ENCODE measurements around the gene FRMPD1.

Gene FRMPD1

DNA sequence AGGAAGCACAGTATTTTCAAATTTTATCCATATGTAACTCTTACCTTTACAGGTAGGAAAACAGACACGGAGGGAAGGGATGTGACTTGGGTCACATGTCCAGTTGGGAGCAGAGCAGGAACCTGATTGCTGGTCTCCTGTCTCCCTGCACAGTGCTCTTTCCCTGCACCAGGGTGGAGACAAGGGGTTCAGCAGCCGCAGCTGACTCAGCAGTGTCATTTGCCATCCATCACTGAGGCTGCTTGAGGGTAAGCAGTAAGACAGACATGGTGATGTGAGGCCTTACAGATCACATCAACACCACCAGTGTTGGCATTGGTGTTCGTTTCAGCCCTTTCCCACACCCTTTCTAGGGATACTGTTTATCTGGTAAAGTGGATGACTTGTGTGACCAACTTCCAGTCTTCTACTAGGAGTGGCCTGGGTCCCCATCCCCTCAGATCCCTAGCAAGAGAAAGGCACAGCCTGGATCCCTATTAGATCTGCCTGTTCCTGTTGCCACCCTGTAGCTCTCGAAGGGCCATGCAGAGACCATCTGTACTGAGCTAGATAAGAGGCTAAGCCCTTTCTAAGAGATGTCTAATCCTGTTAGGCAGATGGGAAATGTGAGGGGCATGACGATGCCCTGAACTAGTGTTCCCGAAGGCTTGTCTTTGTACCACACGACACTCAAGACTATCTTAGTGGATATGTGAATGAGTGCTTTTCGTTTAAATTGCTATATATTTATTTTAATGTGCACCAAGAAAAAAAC lies 29.1 kb downstream of the FRMPD1 start:
- DNase-seq, result no peak

- DNase-seq, result no peak
Observed at GRCh38 chr9:37682951-37683350, 32.2 kb downstream of the FRMPD1 start.

DNA sequence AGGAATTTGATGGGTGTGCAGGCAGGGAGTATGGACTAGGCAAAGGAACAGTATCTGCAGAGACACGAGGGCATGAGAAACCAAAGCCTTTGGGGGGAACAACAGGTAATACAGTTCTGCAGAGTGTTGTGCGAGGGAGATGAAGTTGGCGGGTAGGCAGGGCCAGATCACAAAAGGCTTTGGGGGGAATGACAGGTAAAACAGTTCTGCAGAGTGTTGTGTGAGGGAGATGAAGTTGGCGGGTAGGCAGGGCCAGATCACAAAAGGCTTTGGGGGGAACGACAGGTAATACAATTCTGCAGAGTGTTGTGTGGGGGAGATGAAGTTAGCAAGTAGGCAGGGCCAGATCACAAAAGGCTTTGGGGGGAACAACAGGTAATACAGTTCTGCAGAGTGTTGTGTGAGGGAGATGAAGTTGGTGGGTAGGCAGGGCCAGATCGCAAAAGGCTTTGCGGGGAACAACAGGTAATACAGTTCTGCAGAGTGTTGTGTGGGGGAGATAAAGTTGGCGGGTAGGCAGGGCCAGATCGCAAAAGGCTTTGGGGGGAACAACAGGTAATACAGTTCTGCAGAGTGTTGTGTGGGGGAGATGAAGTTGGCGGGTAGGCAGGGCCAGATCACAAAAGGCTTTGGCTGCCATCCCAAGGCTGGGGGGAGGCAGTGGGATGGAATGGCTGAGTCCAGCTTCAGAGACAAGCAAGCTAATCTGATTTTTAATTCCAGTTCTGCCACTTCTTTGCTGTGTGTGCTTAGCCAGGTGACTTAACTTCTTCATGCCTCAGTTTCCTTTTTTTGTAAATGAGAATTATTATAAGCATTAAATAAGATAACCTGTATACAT lies 33.0 kb downstream of the FRMPD1 start:
- DNase-seq, result no peak

DNA sequence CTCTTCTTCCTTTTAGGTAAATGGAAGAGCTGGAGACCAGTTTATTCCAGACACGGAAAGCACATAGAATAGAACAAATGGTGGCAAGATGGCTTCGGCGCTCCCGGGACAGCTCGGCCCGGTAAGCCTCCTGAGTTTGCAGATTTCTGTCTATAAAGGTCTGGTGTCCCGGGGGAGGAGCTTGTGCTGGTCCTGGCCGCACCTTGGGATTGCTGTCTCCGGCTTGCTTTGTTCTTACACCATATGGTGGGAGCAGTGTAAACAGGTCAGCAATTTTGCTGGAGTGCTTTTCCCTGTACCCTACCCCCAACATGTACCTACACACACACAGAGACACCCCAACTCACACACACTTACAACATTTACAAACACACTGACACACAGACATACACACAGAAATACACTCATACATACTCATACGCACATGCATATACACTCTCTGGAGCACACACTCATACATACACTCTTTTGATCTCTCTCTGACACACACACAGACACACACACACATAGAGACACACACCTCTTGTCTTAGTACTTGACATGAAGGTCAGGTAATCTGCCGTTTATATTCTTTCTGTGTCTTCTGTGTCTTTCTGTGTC lies 42.0 kb downstream of the FRMPD1 start:
- DNase-seq, result no peak

DNA sequence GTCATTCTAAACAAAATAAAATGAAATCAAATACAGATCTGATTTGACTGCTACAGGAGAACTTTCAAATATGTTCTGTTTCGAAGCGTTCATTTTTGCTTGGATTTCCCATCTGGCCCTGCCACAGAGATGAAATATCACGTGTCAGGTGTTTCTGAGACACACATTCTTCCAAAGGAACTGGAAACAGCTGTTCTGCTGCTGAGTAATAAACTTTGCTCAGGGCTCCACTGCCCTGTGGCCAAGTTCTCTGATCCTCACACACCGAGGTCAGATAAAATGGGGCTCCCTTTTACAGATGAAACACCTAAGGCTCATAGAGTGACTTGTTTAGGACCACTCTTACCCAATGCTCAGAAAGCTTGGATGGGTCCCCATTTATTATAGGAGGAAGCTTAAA lies 42.5 kb downstream of the FRMPD1 start:
- no peak for DNase-seq

GRCh38 chr9:37694355-37694754 lies 43.6 kb downstream of the FRMPD1 start:
- DNase-seq, result no peak

- DNase-seq, result no peak
Observed at GRCh38 chr9:37696528-37696927, 45.8 kb downstream of the FRMPD1 start.

- DNase-seq, result no peak
Observed at GRCh38 chr9:37700131-37700530, 49.4 kb downstream of the FRMPD1 start.

DNA sequence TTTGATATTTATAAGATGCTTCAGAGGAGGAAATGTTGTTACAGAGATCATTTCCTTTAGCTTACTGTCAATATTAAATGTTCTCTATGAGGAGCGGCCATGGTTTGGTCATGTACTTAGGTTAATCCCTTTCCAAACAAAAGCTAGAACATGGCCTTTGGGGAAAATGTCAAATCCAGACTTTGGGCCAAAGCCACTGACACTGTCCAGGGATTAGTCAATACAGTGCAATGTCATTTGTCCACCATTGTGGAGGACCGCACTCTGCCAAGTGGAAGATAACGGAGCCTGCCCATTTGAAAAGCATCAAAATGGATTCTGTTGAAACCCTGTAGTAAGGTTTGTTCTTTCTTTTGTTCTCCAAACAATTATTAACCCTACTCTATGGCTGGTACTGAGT lies 50.1 kb downstream of the FRMPD1 start:
- DNase-seq, result no peak

DNA sequence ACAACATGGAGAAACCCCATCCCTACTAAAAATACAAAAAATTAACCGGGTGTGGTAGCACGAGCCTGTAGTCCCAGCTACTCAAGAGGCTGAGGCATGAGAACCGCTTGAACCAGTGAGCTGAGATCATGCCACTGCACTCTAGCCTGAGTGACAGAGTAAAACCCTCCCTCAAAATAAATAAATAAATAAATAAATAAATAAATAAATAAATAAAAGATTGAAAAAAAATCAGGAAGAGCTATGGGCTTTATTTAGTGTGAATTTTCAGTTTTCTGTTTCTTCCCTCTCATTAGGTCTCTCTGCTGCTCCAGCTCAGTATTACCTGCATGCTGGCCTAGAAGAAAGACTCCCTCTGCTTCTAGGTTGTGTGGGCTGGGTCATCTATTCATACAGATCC lies 55.0 kb downstream of the FRMPD1 start:
- no peak for DNase-seq

GRCh38 chr9:37706290-37706689 lies 55.5 kb downstream of the FRMPD1 start:
- no peak for DNase-seq

GRCh38 chr9:37707748-37708147 lies 57.0 kb downstream of the FRMPD1 start:
- DNase-seq, result no peak

- DNase-seq, result no peak
Observed at GRCh38 chr9:37710046-37710445, 59.3 kb downstream of the FRMPD1 start.

DNA sequence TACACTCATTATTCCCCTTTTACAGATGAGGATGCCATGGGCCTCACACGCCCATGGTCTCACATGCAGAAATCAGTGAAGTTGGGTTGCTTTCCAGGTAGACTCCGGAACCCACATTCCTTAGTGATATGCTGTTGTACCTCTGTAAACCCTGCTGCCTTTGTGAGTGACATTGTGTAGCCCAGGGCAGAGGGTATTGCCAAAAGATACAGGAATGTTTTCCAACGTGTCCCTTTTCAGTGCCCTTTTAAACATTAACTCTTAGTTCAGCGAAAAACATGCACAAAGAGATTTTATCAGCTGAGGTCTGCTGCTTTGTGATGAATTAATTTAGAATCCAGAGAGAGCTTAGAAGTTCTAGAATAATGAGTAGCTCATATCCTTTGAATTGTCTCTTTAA lies 64.5 kb downstream of the FRMPD1 start:
- no peak for DNase-seq

DNA sequence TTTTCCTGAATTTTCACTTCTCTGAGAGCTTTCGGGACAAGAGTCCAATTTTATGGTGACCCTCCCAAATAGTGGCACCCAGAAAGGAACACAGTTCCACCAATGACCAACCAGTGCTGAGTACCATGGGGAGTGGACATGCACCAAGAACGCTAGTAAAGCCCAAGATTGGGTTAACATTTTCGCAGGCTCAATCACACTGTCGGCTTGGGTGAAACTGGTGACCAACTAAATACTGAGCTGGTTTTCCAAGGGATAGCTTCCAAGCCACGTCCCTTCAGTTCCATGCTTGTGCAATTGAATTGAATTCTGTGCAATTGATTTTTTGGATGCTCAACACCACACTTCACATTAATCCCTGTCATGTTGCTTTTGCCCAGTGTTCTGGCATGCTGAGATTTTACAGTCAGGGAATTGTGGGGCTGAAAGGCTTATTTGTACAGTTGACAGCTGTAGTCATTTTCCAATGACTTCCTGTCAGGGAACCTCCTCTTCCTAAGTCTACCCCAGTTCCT lies 65.3 kb downstream of the FRMPD1 start:
- no peak for DNase-seq

- no peak for DNase-seq
Observed at GRCh38 chr9:37719526-37719925, 68.8 kb downstream of the FRMPD1 start.

GRCh38 chr9:37727013-37727412 lies 76.3 kb downstream of the FRMPD1 start:
- no peak for DNase-seq

- DNase-seq, result no peak
Observed at GRCh38 chr9:37729499-37729898, 78.7 kb downstream of the FRMPD1 start.

DNA sequence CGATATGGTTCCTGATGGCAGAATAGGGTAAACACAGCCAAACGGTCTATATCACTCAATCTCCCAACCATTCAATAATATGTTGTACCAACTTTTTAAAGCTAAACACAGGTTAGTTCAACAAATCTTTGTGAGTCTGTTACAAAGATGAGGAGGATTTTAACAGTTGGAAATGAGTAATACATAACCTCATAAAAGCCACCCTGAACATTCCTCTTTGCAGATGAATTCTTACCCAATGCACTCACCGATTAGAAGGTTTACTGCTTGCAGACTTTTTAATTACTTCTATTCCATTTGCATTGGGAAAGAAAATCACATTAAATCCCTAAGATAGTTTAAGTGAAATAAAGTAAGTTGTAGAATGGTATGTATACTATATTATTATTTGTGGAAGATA lies 79.5 kb downstream of the FRMPD1 start:
- DNase-seq, result no peak

DNA sequence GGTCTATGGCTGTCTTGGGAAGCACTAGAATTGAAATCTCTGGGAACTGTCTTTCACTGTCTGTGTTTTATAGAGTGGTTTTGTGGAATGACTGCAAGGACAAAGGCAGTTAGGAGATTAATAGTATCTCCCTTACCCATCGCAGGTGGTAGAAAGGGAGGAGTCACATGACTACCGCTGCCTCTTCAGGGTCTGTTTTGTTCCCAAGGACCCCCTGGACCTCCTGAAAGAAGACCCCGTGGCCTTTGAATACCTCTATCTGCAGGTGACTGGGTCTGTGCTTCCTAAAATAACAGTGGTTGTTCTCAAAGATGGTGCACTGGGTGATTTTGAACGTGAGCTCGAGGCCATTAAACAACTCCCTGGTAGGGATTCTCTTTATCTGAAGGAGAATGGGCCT lies 80.1 kb downstream of the FRMPD1 start:
- no peak for DNase-seq

DNA sequence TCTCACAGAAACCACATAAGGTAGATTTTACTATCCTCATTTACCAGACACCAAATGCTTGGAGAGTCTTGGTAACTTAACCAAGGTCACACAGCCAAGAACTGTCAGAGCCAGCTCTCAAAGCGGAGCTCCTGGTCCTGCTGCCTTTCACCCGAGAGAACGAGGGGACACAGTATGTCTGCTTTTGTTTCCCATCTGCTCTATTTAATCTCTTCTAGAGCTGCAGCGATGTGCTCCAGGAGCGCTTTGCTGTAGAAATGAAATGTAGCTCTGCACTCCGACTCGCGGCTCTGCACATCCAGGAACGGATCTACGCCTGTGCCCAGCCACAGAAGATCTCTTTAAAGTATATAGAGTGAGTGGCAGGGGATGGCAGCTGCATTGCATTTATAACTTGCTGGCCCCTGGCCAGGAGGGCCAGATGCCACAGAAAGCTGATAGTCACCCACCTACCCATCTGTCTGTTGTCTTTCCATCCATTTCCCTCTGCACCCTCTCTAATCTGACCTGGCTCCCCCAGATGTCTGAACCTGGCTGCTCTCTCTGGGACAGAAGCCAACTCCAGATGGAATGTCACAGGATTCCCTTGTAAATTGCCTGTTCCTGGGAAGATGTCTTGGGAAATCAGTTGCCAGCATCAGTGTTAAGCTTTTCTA lies 81.5 kb downstream of the FRMPD1 start:
- DNase-seq, result no peak

GRCh38 chr9:37732952-37733351 lies 82.2 kb downstream of the FRMPD1 start:
- DNase-seq, result no peak

DNA sequence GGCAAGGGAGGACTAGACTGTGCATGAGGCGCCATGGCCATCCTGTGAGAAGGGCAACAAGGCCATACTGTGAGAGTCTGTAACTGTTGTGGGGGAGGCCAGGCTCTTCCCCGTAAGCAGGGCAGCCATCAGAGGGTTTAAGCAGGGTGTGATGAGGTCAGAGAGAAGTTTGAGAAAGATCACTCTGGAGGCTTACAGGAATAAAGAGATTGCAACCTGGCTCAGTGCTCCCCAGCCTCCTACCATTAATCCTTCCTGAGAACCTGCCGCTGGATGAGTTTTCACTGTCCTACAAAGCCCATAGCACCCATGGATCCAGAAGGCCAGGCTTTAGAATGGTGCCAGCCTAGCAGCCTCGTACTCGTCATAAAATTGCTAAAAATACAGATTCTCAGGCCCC lies 88.5 kb downstream of the FRMPD1 start:
- no peak for DNase-seq

All from activated CD8-positive, alpha-beta memory T cell treated with anti-CD3 and anti-CD28 coated beads, Interleukin-2, amount 50 U/mL, for 4 hours (primary cell).